Endothelial cell of umbilical vein (primary cell): ENCODE results near the gene CACNA1E. TPM values are rescaled to one million over a fixed set of nuclear protein-coding genes. Genes with fewer than 3 reads are reported as not detected.

Experiments
- BruUV-seq: library from RNA; stranded (reverse); fragments of 400-500 nt; replicated peaks from 2 replicates; lab custom pipeline; 2021; lab: Mats Ljungman, UMichigan
- CTCF ChIA-PET: fragments of 300-600, 350-600 bp; sonication (Branson Sonifier 250); formaldehyde crosslinking; loops from one replicate; lab custom pipeline; 2021; ENCODE audit warnings: antibody characterized with exemption, inconsistent platforms; lab: Charles Lee
- POLR2A ChIA-PET: fragments of 300-600, 350-600 bp; sonication (Branson Sonifier 250); formaldehyde crosslinking; loops from one replicate; lab custom pipeline; 2021; ENCODE audit warnings: antibody characterized with exemption, inconsistent platforms; lab: Charles Lee
- DNase-seq: peaks from one replicate; pipeline ENCODE4 v3.0.0-alpha.2; 2011; ENCODE audit warnings: low read depth, low spot score
- FAIRE-seq: peaks from 2 replicates; lab custom pipeline; 2011; peaks lifted over from hg19 to GRCh38; lab: Jason Lieb, UNC
- H2AFZ ChIP-seq: 2 replicates; pipeline ENCODE4 v1.6.0; 2012; ENCODE audit warnings: low read depth, low read length, control low read depth, inconsistent platforms
- H3K27ac ChIP-seq: 2 replicates; pipeline ENCODE4 v1.5.1; 2011; ENCODE audit warnings: low read depth, mild to moderate bottlenecking, control low read depth, low read length, moderate library complexity; ENCODE audit not compliant: insufficient read depth
- H3K27me3 ChIP-seq, 2 experiments: 2 replicates each; pipeline versions ENCODE4 v1.6.0 to v1.6.1; 2011; ENCODE audit warnings: low read length in 2 of 2, mixed read lengths in 1 of 2; ENCODE audit not compliant: control insufficient read depth in 2 of 2, insufficient read depth in 2 of 2
- H3K36me3 ChIP-seq, 2 experiments: 2 replicates in 1 of 2; 3 replicates in 1 of 2; pipeline ENCODE4 v1.5.1; 2011; ENCODE audit warnings: low read length in 2 of 2, mild to moderate bottlenecking in 1 of 2, moderate library complexity in 1 of 2; ENCODE audit not compliant: control insufficient read depth in 2 of 2, insufficient read depth in 2 of 2; ENCODE audit errors: extremely low read depth in 1 of 2
- H3K4me1 ChIP-seq: 3 replicates; pipeline ENCODE4 v1.5.1; 2011; ENCODE audit warnings: mild to moderate bottlenecking, low read length; ENCODE audit not compliant: control insufficient read depth, insufficient read depth; ENCODE audit errors: extremely low read depth
- H3K4me2 ChIP-seq: 2 replicates; pipeline ENCODE4 v1.6.1; 2011; ENCODE audit warnings: low read length, control low read depth, mixed read lengths; ENCODE audit not compliant: insufficient read depth
- H3K4me3 ChIP-seq, 3 experiments: fragments of 200-600 bp in 1 of 3; sonication (generic), shearing (Covaris generic) in 1 of 3; replicated peaks in 1 of 3; 2 replicates each; pipeline ENCODE4 v1.5.1; 2011 to 2016; ENCODE audit warnings: control low read depth in 3 of 3, low read length in 3 of 3, mild to moderate bottlenecking in 2 of 3, inconsistent platforms in 1 of 3, low read depth in 1 of 3, moderate library complexity in 1 of 3; ENCODE audit not compliant: insufficient read depth in 1 of 3
- H3K79me2 ChIP-seq: 2 replicates; pipeline ENCODE4 v1.6.0; 2012; ENCODE audit warnings: low read length, inconsistent platforms; ENCODE audit not compliant: control insufficient read depth, insufficient read depth
- H3K9ac ChIP-seq: replicated peaks from 2 replicates; pipeline ENCODE3; 2011; ENCODE audit warnings: low read length, control low read depth; ENCODE audit not compliant: insufficient read depth; ENCODE audit errors: extremely low read depth
- H3K9me1 ChIP-seq: replicated peaks from 3 replicates; pipeline ENCODE4 v1.6.0; 2011; ENCODE audit warnings: mild to moderate bottlenecking, low read length; ENCODE audit not compliant: control insufficient read depth, insufficient read depth; ENCODE audit errors: extremely low read depth
- H3K9me3 ChIP-seq: replicated peaks from 2 replicates; pipeline ENCODE4 v1.5.1; 2012; ENCODE audit warnings: low read length, inconsistent platforms; ENCODE audit not compliant: control insufficient read depth, insufficient read depth
- H4K20me1 ChIP-seq: replicated peaks from 2 replicates; pipeline ENCODE3; 2011; ENCODE audit warnings: mild to moderate bottlenecking, low read length; ENCODE audit not compliant: control insufficient read depth, insufficient read depth; ENCODE audit errors: extremely low read depth
- EZH2 ChIP-seq: IDR thresholded peaks from 2 replicates; pipeline ENCODE4 v1.6.1; 2012; ENCODE audit warnings: borderline replicate concordance, low read depth, mild to moderate bottlenecking, moderate library complexity, low read length, inconsistent platforms; ENCODE audit not compliant: severe bottlenecking
- FOS ChIP-seq: IDR thresholded peaks from 2 replicates; pipeline ENCODE4 v1.6.1; 2011; ENCODE audit warnings: mild to moderate bottlenecking, low read length, moderate library complexity, borderline replicate concordance; ENCODE audit not compliant: insufficient read depth
- GATA2 ChIP-seq: IDR thresholded peaks from 2 replicates; pipeline ENCODE4 v1.7.0; 2011; ENCODE audit warnings: low read depth, mild to moderate bottlenecking, moderate library complexity, mixed read lengths, low read length; ENCODE audit not compliant: insufficient read length, insufficient read depth
- JUN ChIP-seq: IDR thresholded peaks from 2 replicates; pipeline ENCODE4 v1.6.1; 2011; ENCODE audit warnings: borderline replicate concordance, low read depth; ENCODE audit not compliant: insufficient read length, insufficient read depth
- MYC ChIP-seq: IDR thresholded peaks from one replicate; pipeline ENCODE4 v1.6.1; 2011; ENCODE audit warnings: mild to moderate bottlenecking, low read depth, low read length
- POLR2A ChIP-seq: IDR thresholded peaks from 2 replicates; pipeline ENCODE4 v1.6.1; 2012; ENCODE audit warnings: low read depth, mild to moderate bottlenecking, control low read depth, low read length
- POLR2AphosphoS5 ChIP-seq: IDR thresholded peaks from 2 replicates; pipeline ENCODE4 v1.6.1; 2012; ENCODE audit warnings: low read depth, mild to moderate bottlenecking, control low read depth, low read length, moderate library complexity; ENCODE audit not compliant: insufficient read depth
- dilution Hi-C: fragments of 300-500 bp; cut with MboI; formaldehyde crosslinking; loops from one replicate; pipeline ENCODE4 v1.15.0; 2019; ENCODE audit warnings: low sequenced_read_pairs; ENCODE audit not compliant: extremely low pct_ligation_motif_present
- intact Hi-C: fragments of 100-400 bp; cut with micrococcal nuclease; formaldehyde crosslinking; loops from one replicate; pipeline ENCODE4 v1.10.0; 2022
- polyA plus RNA-seq, 4 experiments: library from polyadenylated mRNA; depleted of rRNA in 3 of 4; stranded (reverse) in 3 of 4; unstranded in 1 of 4; fragments of >200 nt; gene quantifications; 2 replicates each; pipeline versions ENCODE4 v1.2.1 to v1.2.3, GENCODE V29; 2011 to 2012; ENCODE audit warnings: missing spikeins in 1 of 4
- total RNA-seq: library from RNA; stranded (reverse); gene quantifications from 2 replicates; pipeline ENCODE4 v1.2.3, GENCODE V29; 2021
- TF ChIP-seq, protein P1 (sequence below), 2 donors: IDR thresholded peaks; 1 replicate in 1 of 2; 2 replicates in 1 of 2; pipeline ENCODE4 v1.5.1; 2011; ENCODE audit warnings: low read length in 2 of 2, mild to moderate bottlenecking in 2 of 2, moderate library complexity in 2 of 2, control low read depth in 1 of 2, inconsistent platforms in 1 of 2, low read depth in 1 of 2; ENCODE audit not compliant: insufficient read depth in 1 of 2; ENCODE audit errors: extremely low read depth in 1 of 2

CACNA1E gene
- total and polyA plus RNA-seq, 2 donors (not counting 3 experiments of a cell fraction or from before 2014, with no cell fraction given), result not detected

DNA sequence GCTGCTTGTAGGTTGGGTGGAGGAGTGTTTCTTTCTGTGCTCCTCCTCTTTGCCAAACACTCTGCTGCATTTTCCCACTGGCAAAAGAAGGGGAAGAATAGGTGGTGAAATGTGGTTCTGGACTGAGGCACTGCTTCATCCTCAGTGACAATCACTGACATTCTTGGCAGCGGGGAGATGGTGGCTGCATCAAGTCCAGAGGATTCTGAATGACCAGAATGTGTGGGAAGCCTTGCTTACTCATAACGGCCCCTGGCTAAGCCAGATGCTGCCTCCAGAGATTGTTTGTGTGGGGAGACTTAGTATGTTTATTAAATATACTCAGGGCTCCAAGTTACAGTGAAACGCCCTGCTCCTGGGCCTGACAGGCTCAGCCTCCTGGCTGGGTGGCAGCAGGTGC is 160.3 kb downstream of the CACNA1E start:
- H3K27me3 ChIP-seq, result no peaks in the 10 kb centered on the region
- no peaks in the 10 kb centered on the region for H4K20me1 ChIP-seq
- H3K79me2 ChIP-seq, result no peaks in the 10 kb centered on the region
- H3K9me1 ChIP-seq, result no peaks in the 10 kb centered on the region
- POLR2A ChIA-PET, result no interaction called here
- H3K27ac ChIP-seq, result no peak overlapping the region
- no peak overlapping the region for H3K4me3 ChIP-seq
- H2AFZ ChIP-seq, result no peak overlapping the region
- no peak overlapping the region for H3K9ac ChIP-seq
- intact Hi-C loops (no loop called here), dilution Hi-C loops (no loop called here)
- no peaks in the 10 kb centered on the region for H3K36me3 ChIP-seq
- CTCF ChIA-PET, result no interaction called here
- no peak for DNase-seq
- peaks cover 6% of the 10 kb centered on the region for H3K9me3 ChIP-seq
- BruUV-seq, result no TSS peak
- no peak for FAIRE-seq
- TF ChIP-seq POLR2AphosphoS5 (no peak), MYC (no peak), EZH2 (no peak), POLR2A (no peak), GATA2 (no peak), JUN (no peak), FOS (no peak)
- TF ChIP-seq, protein P1, sequence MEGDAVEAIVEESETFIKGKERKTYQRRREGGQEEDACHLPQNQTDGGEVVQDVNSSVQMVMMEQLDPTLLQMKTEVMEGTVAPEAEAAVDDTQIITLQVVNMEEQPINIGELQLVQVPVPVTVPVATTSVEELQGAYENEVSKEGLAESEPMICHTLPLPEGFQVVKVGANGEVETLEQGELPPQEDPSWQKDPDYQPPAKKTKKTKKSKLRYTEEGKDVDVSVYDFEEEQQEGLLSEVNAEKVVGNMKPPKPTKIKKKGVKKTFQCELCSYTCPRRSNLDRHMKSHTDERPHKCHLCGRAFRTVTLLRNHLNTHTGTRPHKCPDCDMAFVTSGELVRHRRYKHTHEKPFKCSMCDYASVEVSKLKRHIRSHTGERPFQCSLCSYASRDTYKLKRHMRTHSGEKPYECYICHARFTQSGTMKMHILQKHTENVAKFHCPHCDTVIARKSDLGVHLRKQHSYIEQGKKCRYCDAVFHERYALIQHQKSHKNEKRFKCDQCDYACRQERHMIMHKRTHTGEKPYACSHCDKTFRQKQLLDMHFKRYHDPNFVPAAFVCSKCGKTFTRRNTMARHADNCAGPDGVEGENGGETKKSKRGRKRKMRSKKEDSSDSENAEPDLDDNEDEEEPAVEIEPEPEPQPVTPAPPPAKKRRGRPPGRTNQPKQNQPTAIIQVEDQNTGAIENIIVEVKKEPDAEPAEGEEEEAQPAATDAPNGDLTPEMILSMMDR (IDR thresholded peaks at IDR 0.05; ENCODE audit: extremely low read depth in 1 of 2, insufficient read depth in 1 of 2, low read depth in 1 of 2, low read length in 2 of 2), result no peak
- no peaks in the 10 kb centered on the region for H3K4me1 ChIP-seq
- no peak overlapping the region for H3K4me2 ChIP-seq
